HEK293 (cell line): ENCODE data around the gene ADAMTSL5.

Experiments used
- CTCF ChIP-seq: fragments of 450-650 bp; formaldehyde crosslinking; IDR thresholded peaks from 2 replicates; pipeline ENCODE4 v1.5.1; 2016; ENCODE audit warnings: missing biosample characterization, missing genetic modification characterization
- KLF10 ChIP-seq: fragments of 450-650 bp; IDR thresholded peaks from 2 replicates; pipeline ENCODE4 v1.5.1; 2018; ENCODE audit warnings: missing biosample characterization, mild to moderate bottlenecking, missing genetic modification characterization
- SP2 ChIP-seq: fragments of 450-650 bp; formaldehyde crosslinking; IDR thresholded peaks from 2 replicates; pipeline ENCODE4 v1.5.1; 2016; ENCODE audit warnings: missing biosample characterization, missing genetic modification characterization
- ZBTB1 ChIP-seq: fragments of 450-650 bp; formaldehyde crosslinking; IDR thresholded peaks from 2 replicates; pipeline ENCODE4 v1.5.1; 2016; ENCODE audit warnings: missing biosample characterization, missing genetic modification characterization
- ZBTB44 ChIP-seq: fragments of 450-650 bp; IDR thresholded peaks from 2 replicates; pipeline ENCODE4 v1.5.1; 2018; ENCODE audit warnings: missing biosample characterization, mild to moderate bottlenecking, missing genetic modification characterization
- ZEB2 ChIP-seq: fragments of 450-650 bp; formaldehyde crosslinking; IDR thresholded peaks from 2 replicates; pipeline ENCODE4 v1.5.1; 2016; ENCODE audit warnings: missing biosample characterization, missing genetic modification characterization
- ZNF132 ChIP-seq: fragments of 450-650 bp; formaldehyde crosslinking; IDR thresholded peaks from 2 replicates; pipeline ENCODE4 v1.5.1; 2017; ENCODE audit warnings: missing biosample characterization, missing genetic modification characterization, borderline replicate concordance
- ZNF174 ChIP-seq: fragments of 450-650 bp; formaldehyde crosslinking; IDR thresholded peaks from 2 replicates; pipeline ENCODE4 v1.5.0; 2017; ENCODE audit warnings: missing biosample characterization, mild to moderate bottlenecking, missing genetic modification characterization
- ZNF292 ChIP-seq: fragments of 450-650 bp; formaldehyde crosslinking; IDR thresholded peaks from 2 replicates; pipeline ENCODE4 v1.5.1; 2016; ENCODE audit warnings: low read depth, missing biosample characterization, missing genetic modification characterization, borderline replicate concordance
- ZNF350 ChIP-seq: fragments of 450-650 bp; formaldehyde crosslinking; IDR thresholded peaks from 2 replicates; pipeline ENCODE4 v1.5.0; 2017; ENCODE audit warnings: missing biosample characterization, mild to moderate bottlenecking, missing genetic modification characterization
- ZNF510 ChIP-seq: fragments of 450-650 bp; formaldehyde crosslinking; IDR thresholded peaks from 2 replicates; pipeline ENCODE4 v1.5.1; 2018; ENCODE audit warnings: mild to moderate bottlenecking, missing genetic modification characterization, missing biosample characterization; ENCODE audit not compliant: insufficient replicate concordance
- ZNF548 ChIP-seq: fragments of 450-650 bp; formaldehyde crosslinking; IDR thresholded peaks from 2 replicates; pipeline ENCODE4 v1.5.1; 2016; ENCODE audit warnings: missing biosample characterization, missing genetic modification characterization
- ZNF585B ChIP-seq: fragments of 450-650 bp; formaldehyde crosslinking; IDR thresholded peaks from 2 replicates; pipeline ENCODE4 v1.5.1; 2016; ENCODE audit warnings: missing biosample characterization, missing genetic modification characterization
- ZNF792 ChIP-seq: fragments of 450-650 bp; formaldehyde crosslinking; IDR thresholded peaks from 2 replicates; pipeline ENCODE4 v1.5.1; 2016; ENCODE audit warnings: missing biosample characterization, missing genetic modification characterization

DNA sequence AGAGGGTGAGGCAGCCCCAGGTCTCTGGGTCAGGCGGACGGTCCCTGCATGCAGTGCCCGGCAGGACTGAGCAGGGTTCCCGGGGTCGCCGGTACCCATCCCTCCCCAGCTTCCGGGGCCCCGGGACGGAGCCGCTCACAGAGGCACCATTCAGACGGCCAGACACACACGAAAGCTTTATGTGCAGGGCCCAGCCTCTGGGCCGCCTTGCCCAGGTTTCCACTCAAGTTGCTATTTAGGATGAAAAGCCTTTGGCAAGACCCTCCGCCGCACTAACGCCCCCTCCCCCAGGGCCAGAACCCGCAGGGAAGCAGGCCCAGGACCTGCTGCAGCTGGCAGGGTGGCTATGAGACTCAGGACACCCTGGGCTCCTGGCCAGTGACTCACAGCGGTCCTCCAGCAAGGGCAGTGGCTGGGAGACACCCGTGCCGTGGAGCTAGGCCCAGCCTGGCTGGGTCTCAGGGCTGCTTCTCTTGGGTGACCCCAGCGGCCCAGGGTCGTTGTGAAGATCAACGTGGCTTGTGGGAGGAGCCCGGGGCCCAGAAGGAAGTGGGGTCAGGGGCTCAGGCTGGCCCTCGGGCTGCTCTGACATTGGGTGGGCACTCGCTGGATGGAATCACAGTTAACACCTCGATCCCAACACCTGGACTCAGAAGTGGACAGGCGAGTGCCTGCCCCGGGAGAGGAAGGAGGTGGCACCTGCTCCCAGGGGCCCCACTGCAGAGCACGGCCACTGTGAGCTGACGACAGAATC, 38.6 kb downstream of the ADAMTSL5 start:
- TF ChIP-seq CTCF (no peak), ZNF510 (no peak), ZNF350 (no peak), ZNF292 (tag by site-specific recombination) (no peak), ZBTB44 (no peak), KLF10 (no peak), ZNF132 (tag by site-specific recombination) (no peak), ZNF792 (tag by site-specific recombination) (no peak), ZNF548 (tag by site-specific recombination) (no peak), SP2 (no peak), ZNF585B (no peak), ZEB2 (tag by site-specific recombination) (no peak), ZBTB1 (no peak), ZNF174 (tag by site-specific recombination) (no peak)
